Spleen (tissue), 11 donors: ENCODE data around the gene DLG2. TPM values are rescaled to one million over a fixed set of nuclear protein-coding genes. Genes with fewer than 3 reads are reported as not detected.
A peak's percentile ranks its signal among the peaks of the same experiment; 100 is the strongest.

Experiments used
- DNase-seq: peaks from one replicate; pipeline ENCODE4 v3.0.0-alpha.2; 2020
- H3K27ac ChIP-seq, 8 donors: fragments of 200-600 bp; sonication (generic) in 7 of 8; 1 replicate in 4 of 8; 2 replicates in 4 of 8; pipeline versions ENCODE4 v1.5.0 to v1.8.0; 2016 to 2021; ENCODE audit warnings: inconsistent platforms in 4 of 8, mild to moderate bottlenecking in 4 of 8, moderate library complexity in 1 of 8
- H3K27me3 ChIP-seq, 7 donors: fragments of 200-600 bp; sonication (generic) in 6 of 7; replicated peaks in 1 of 7; 1 replicate in 4 of 7; 2 replicates in 3 of 7; pipeline versions ENCODE4 v1.5.0 to v1.8.0; 2016 to 2021; ENCODE audit warnings: inconsistent platforms in 3 of 7, mild to moderate bottlenecking in 1 of 7
- H3K36me3 ChIP-seq, 6 donors: fragments of 200-600 bp; sonication (generic) in 5 of 6; 1 replicate in 4 of 6; 2 replicates in 2 of 6; pipeline versions ENCODE4 v1.5.0 to v1.8.0; 2016 to 2021; ENCODE audit warnings: inconsistent platforms in 2 of 6
- H3K4me1 ChIP-seq, 6 donors: fragments of 200-600 bp; sonication (generic) in 5 of 6; 1 replicate in 3 of 6; 2 replicates in 3 of 6; pipeline versions ENCODE4 v1.5.0 to v1.8.0; 2016 to 2021; ENCODE audit warnings: inconsistent platforms in 3 of 6
- H3K4me3 ChIP-seq, 8 donors: fragments of 200-600 bp; sonication (generic) in 7 of 8; 1 replicate in 4 of 8; 2 replicates in 4 of 8; pipeline versions ENCODE4 v1.5.0 to v1.8.0; 2016 to 2021; ENCODE audit warnings: inconsistent platforms in 4 of 8, mild to moderate bottlenecking in 4 of 8, moderate library complexity in 2 of 8
- H3K9me3 ChIP-seq, 8 donors: fragments of 200-600 bp; sonication (generic) in 7 of 8; 1 replicate in 4 of 8; 2 replicates in 4 of 8; pipeline versions ENCODE4 v1.5.0 to v1.8.0; 2016 to 2021; ENCODE audit warnings: inconsistent platforms in 4 of 8
- POLR2A ChIP-seq, 3 donors: fragments of 450-650 bp; IDR thresholded peaks; one replicate each; pipeline ENCODE4 v1.5.1; 2017; ENCODE audit warnings: antibody characterized with exemption in 3 of 3, mild to moderate bottlenecking in 1 of 3
- POLR2AphosphoS5 ChIP-seq, 3 donors: sonication (generic); formaldehyde crosslinking; IDR thresholded peaks; one replicate each; pipeline ENCODE4 v1.5.1; 2017; ENCODE audit warnings: antibody characterized with exemption in 3 of 3
- WGBS, 5 donors: extraction: QIAGEN DNeasy Blood & Tissue Kit in 3 of 5; methylation state at CpG; one replicate each; pipeline versions ENCODE4 v1.1.5 to v1.1.7; 2013 to 2018; 5-methylcytosine and 5-hydroxymethylcytosine counted together
- intact Hi-C: fragments of 100-400 bp; cut with DNase I; formaldehyde crosslinking; loops from one replicate; pipeline ENCODE4 v1.15.0; 2023; ENCODE audit warnings: low total_unique reads
- polyA plus RNA-seq, 3 donors: library from polyadenylated mRNA; stranded (reverse); fragments of 200-250 nt; gene quantifications; one replicate each; pipeline ENCODE4 v1.2.1, GENCODE V29; 2013
- total RNA-seq, 7 donors: library from RNA; depleted of rRNA in 3 of 7; stranded (reverse); fragments of >200 nt in 3 of 7; fragmentation: NEBNext Ultra II Directional in 4 of 7; extraction: Animal tissue kit (Norgen Biotek cat#: 25700) in 4 of 7; gene quantifications; one replicate each; pipeline versions ENCODE4 v1.1.0 to v1.2.1, GENCODE V29; 2016 to 2021
- TF ChIP-seq, protein P1 (sequence below), 11 experiments: fragments of 200-600 bp in 7 of 11; fragments of 450-650 bp in 4 of 11; sonication (generic) in 4 of 11; IDR thresholded peaks in 8 of 11; conservative IDR thresholded peaks in 3 of 11; 1 replicate in 7 of 11; 2 replicates in 4 of 11; pipeline versions ENCODE4 v1.4.0 to v1.8.0; 2016 to 2021; ENCODE audit warnings: antibody characterized with exemption in 11 of 11, inconsistent platforms in 4 of 11, mild to moderate bottlenecking in 1 of 11
- donor health status: healthy with polysubstance abuse.
- donor health status: DM: no; HTN: no; CAD: no; lungs with moderate emphysema.
- donor health status: DM: no; HTN: no; CAD: no.
- donor health status: Bipolar disorder and iron deficiency.
- donor health status: healthy.
- donor health status: DM: no; HTN: no; CAD: no.
- donor health status: DM: yes; HTN: yes; CAD: no.

DLG2 gene
- total and polyA plus RNA-seq, 10 donors = 0.43 to 12.7 (median 7.9) TPM

DNA sequence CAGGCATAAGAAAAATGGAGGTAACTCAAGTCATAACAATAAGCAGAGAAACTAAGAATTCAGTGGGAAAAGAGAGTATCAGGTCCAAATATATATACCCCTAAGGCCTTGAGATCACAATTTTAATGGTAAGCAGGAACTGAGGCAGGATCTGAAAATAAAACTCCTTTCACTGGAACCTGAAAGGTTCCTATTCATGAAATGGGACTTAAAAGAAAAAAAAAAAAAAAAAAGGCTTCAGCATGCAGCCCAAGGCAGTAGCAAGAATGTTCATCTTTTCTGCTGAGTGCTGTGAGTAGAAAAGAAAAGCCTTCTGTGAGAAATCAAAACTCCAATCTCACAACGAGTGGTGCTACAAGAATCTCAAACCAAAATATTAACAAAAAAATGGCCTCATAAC is 75.3 kb downstream of the DLG2 start:
- Histone ChIP-seq H3K27me3 (no peaks in the 10 kb centered on the region), H3K27ac (no peak overlapping the region), H3K4me3 (no peak overlapping the region), H3K4me1 (no peaks in the 10 kb centered on the region), H3K36me3 (no peaks in the 10 kb centered on the region), H3K9me3 (no peaks in the 10 kb centered on the region)
- WGBS, 5 donors = 67 to 76% (median 75%) methylated on average over 1 of the region's 1 CpG
- no peak for DNase-seq
- TF ChIP-seq, protein P1, sequence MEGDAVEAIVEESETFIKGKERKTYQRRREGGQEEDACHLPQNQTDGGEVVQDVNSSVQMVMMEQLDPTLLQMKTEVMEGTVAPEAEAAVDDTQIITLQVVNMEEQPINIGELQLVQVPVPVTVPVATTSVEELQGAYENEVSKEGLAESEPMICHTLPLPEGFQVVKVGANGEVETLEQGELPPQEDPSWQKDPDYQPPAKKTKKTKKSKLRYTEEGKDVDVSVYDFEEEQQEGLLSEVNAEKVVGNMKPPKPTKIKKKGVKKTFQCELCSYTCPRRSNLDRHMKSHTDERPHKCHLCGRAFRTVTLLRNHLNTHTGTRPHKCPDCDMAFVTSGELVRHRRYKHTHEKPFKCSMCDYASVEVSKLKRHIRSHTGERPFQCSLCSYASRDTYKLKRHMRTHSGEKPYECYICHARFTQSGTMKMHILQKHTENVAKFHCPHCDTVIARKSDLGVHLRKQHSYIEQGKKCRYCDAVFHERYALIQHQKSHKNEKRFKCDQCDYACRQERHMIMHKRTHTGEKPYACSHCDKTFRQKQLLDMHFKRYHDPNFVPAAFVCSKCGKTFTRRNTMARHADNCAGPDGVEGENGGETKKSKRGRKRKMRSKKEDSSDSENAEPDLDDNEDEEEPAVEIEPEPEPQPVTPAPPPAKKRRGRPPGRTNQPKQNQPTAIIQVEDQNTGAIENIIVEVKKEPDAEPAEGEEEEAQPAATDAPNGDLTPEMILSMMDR (IDR thresholded peaks at IDR 0.05 in 8 of 11, conservative IDR thresholded peaks at IDR 0.05 in 3 of 11) = no peak
- TF ChIP-seq POLR2A (IDR thresholded peaks at IDR 0.05) (no peak), POLR2AphosphoS5 (IDR thresholded peaks at IDR 0.05) (no peak)
- intact Hi-C loops = no loop called here

DNA sequence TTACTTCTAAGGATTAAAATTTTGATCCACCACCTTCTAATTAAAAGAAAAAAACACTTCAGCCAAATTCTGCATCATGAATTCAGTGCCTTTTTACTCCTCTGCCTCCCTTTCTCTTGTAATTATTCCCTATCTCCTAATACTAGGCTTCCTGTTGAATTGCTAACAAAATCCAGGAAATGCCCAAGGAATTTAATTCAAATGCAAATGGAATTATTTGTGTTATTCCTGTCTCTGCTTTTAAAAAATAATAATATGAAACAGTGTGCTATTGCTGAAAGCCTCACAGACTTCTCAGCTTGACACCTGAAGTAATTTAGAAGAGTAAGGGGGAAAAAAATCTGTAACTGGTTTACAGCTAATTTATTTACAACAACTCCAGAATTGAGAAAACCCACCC is 85.5 kb downstream of the DLG2 start:
- intact Hi-C loops = no loop called here
- TF ChIP-seq POLR2A (IDR thresholded peaks at IDR 0.05) (no peak), POLR2AphosphoS5 (IDR thresholded peaks at IDR 0.05) (no peak)
- TF ChIP-seq, protein P1 (IDR thresholded peaks at IDR 0.05 in 8 of 11, conservative IDR thresholded peaks at IDR 0.05 in 3 of 11) = no peak

DNA sequence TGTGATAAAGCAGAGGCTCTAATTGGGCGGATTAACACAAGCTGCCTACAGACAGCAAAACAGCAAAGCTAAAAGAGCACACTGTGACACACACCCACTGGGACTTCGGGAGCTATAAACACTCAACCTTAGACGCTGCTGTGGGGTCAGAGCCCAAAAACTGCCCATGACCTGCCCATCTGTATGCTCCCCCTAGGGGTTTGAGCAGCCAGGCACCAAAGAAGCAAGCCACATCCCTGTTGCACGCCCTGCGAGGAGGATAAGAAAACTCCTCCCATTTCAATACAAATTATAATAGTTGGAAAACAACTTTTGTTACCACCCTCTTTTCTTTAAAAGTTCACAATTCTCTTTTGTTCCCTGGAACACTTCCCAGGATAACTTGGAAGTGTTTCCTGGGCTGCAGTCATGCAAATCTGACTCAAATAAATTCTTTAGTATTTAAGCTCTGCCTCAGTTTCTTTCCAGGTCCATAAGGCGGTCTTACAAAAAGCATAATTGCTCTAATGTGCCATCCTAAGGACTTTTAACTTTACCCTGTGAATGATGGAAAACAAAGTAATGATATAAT is 86.4 kb downstream of the DLG2 start:
- Histone ChIP-seq H3K4me1 (no peaks in the 10 kb centered on the region), H3K36me3 (no peaks in the 10 kb centered on the region), H3K4me3 (no peak overlapping the region), H3K9me3 (peaks cover 0 to 35% (median 10%) of the 10 kb centered on the region in 8 donors), H3K27me3 (no peaks in the 10 kb centered on the region), H3K27ac (peak overlapping the region in 5 of 8 donors; percentile 43 to 75 (median 61))
- DNase-seq = no peak
- no peak for TF ChIP-seq POLR2A (IDR thresholded peaks at IDR 0.05)
- TF ChIP-seq, protein P1 (IDR thresholded peaks at IDR 0.05 in 8 of 11, conservative IDR thresholded peaks at IDR 0.05 in 3 of 11) = no peak
- no peak for TF ChIP-seq POLR2AphosphoS5 (IDR thresholded peaks at IDR 0.05)
- intact Hi-C loops = no loop called here
- WGBS, 5 donors = 63 to 77% (median 70%) methylated on average over 6 of the region's 6 CpGs

More for the DNA sequence above, 85.5 kb downstream of the DLG2 start:
- no peaks in the 10 kb centered on the region for H3K27me3 ChIP-seq
- no peak overlapping the region for H3K4me3 ChIP-seq
- H3K27ac ChIP-seq = peak overlapping the region in 4 of 8 donors; percentile 8 to 75 (median 40)
- DNase-seq = no peak
- no peaks in the 10 kb centered on the region for H3K36me3 ChIP-seq
- peaks cover 0 to 25% (median 4%) of the 10 kb centered on the region in 8 donors for H3K9me3 ChIP-seq
- no peaks in the 10 kb centered on the region for H3K4me1 ChIP-seq

DNA sequence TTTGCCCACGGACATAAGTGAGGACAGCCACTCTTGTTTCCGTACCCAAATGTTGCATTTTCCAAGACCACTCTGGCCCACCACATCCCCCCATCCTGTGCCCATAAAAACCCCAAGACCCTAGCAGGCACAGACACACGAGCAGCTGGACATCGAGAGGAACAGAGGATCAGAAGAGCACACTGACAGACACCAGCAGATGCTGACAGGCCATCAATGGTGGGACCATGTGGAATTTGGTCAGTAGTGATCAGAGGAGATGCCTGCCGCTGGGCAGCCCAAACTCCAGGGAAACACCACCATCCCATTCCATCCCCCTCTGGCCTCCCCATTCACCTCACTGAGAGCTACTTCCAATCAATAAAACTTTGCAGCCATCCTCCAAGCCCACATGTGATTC is 87.0 kb downstream of the DLG2 start:
- Histone ChIP-seq H3K27me3 (no peaks in the 10 kb centered on the region), H3K4me1 (no peaks in the 10 kb centered on the region), H3K27ac (peak overlapping the region in 6 of 8 donors; percentile 27 to 75 (median 60)), H3K9me3 (peaks cover 0 to 40% (median 15%) of the 10 kb centered on the region in 8 donors), H3K36me3 (no peaks in the 10 kb centered on the region), H3K4me3 (no peak overlapping the region)
- TF ChIP-seq POLR2A (IDR thresholded peaks at IDR 0.05) (no peak), POLR2AphosphoS5 (IDR thresholded peaks at IDR 0.05) (no peak)
- TF ChIP-seq, protein P1 (IDR thresholded peaks at IDR 0.05 in 8 of 11, conservative IDR thresholded peaks at IDR 0.05 in 3 of 11) = no peak
- 72 to 79% (median 75%) methylated on average over 5 of the region's 5 CpGs for WGBS, 5 donors
- DNase-seq = no peak
- intact Hi-C loops = no loop called here
